GM04503 (cell line): ENCODE measurements around the gene KIF22.
"Not testable (repeated sequence)": the region's sequence is repeated elsewhere in the genome, so short reads cannot be mapped to it uniquely, and the experiment has no call there.

ENCODE experiments used
- DNase-seq: peaks from one replicate; pipeline ENCODE4 v3.0.0-alpha.2; 2012; ENCODE audit warnings: low read depth

The KIF22 gene

DNA sequence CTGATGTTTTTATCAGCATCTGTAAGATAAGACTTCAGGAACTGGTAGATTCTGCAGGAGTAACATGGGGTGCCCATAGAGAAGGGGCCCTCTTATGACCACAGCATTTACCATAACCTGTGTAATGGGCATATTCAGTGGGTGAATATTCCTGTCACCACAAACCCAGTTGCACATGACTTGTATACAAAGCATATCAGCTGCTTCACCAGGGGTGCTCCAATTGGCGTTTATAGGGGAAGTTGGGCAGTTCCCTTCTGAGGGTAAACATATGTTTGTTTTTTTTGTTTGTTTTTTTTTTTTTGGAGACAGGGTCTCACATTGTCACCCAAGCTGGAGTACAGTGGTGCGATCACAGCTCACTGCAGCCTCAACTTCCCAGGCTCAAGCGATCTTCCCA is 24.0 kb upstream of the KIF22 start:
- no peak for DNase-seq

DNA sequence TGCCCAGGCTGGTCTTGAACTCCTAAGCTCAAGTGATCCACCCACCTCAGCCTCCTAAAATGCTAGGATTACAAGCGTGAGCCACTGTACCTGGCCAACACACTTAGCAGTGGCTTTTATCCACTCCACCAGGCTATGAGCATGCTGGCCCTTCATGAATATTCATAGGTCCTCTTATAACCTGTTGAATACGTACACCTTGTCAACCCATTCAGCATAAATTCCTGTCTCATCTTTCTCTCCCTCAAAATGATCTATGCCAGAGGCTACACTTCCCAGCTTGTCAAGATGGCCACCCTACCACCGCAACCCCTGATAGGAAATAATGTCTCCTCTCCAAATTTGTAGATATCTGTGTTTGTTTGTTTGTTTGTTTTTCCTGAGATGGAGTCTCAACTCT is 23.5 kb upstream of the KIF22 start:
- no peak for DNase-seq

DNA sequence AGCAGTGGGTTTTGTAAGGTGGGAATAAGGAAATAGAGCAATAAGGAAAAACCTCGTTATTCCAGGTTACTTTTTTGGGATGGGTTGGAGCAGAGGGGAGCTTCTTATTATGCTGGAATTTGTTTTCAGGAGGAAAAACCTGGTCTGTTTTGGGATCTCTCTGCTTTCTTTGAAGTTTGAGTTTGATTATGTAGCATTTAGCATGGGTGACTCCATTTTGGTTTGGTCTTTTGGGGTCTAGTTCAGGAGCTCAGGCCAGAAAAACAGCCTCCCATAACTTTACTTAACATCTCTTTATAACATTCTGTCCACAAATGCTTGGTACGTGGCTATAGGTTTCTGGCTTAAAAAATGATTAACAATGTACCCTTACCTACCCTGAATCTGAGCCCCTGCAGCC is 21.0 kb upstream of the KIF22 start:
- DNase-seq: no peak

DNA sequence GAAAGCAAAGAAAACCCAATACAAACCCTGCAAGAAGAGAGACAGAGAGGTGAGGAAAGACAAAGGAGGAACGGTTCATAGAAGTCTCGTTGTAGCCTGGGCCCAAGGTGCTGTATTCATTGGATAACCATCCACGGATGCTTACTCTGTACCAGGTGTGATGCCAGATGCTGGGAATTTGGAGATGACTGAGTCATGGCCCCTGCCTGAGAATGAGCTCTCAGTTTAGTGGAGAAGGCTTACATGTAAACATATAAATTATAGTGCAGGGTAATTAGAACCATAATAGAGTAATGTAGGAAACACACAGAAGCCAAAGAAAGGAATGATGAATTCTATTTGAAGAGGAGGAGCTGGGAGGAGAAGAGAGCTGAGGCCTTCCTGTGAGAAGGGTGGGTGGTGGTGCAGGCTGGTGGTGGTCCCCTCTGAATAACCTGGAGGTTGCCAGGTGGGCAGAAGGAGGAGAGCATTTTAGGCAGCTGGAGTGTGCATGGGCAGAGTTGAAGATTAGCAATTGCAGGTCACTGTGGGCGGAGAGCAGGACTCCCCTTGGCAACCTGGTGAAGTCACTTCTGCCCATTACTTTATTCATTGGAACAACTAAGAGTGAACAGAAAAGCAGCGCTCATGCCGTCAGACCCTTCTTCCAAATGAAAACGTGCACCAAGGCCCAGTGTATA is 20.2 kb upstream of the KIF22 start:
- DNase-seq: no peak

DNA sequence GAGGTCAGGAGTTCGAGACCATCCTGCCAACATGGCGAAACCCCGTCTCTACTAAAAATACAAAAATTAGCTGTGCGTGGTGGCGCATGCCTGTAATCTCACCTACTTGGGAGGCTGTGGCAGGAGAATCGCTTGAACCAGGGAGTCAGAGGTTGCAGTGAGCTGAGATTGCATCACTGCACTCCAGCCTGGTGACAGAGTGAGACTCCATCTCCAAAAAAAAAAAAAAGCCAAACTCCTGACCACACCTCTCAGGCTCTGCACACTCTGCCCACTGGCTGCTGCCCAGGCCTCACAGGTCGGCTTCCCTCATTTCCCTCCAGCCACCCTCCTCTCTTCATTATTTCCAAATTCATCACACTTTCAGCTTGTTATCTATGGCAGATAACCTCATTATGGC is 18.2 kb upstream of the KIF22 start:
- not testable (repeated sequence) for DNase-seq

DNA sequence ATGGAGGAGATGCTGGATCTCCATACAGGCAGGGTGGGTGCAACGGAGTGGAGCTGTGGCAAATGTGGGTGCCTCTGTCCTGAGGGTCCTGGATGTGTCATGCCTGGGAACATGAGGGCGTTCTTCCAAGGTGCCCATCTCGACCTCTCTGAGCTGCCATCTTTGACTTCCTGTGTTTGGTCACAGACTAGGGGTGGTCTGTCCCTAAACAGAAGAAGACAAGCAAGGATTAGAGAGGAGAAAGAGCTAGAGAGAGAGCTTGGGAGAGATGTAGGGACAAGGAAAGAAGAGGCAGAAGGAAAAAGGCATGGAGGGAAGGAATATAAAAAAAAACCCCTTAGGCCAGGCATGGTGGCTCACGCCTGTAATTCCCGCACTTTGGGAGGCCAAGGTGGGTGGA is 15.8 kb upstream of the KIF22 start:
- DNase-seq: no peak

DNA sequence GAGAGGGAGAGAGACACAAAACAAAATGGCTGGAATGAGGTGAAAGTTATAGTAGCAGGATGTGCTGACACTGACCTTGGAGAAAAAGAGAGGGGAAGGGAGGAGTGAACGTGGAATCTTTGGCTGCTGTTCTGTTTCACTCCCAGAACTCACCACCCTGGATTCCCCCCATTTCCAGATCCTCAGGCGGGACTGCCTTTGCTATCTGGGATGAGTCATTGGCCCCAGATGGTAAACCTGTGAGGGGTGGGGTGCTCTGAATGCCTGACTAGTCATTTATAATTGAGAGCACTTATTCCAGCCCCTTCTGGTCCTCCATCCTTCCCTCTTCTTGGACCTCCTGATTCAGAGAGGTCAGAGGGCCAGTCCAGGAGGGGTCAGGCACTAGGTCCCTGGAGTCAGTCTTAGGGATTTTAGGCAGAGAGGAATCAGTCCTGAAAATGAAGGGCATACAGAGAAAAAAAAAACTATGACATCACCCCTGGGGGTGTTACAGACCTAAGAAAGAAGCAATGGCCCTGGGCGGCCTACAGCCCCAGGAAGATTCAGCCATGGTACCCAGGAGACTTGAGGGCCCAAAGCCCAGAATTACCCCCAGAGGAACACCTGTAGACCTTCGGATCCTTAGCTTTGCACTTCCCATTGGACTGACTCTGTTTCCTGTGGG is 14.7 kb upstream of the KIF22 start:
- no peak for DNase-seq

DNA sequence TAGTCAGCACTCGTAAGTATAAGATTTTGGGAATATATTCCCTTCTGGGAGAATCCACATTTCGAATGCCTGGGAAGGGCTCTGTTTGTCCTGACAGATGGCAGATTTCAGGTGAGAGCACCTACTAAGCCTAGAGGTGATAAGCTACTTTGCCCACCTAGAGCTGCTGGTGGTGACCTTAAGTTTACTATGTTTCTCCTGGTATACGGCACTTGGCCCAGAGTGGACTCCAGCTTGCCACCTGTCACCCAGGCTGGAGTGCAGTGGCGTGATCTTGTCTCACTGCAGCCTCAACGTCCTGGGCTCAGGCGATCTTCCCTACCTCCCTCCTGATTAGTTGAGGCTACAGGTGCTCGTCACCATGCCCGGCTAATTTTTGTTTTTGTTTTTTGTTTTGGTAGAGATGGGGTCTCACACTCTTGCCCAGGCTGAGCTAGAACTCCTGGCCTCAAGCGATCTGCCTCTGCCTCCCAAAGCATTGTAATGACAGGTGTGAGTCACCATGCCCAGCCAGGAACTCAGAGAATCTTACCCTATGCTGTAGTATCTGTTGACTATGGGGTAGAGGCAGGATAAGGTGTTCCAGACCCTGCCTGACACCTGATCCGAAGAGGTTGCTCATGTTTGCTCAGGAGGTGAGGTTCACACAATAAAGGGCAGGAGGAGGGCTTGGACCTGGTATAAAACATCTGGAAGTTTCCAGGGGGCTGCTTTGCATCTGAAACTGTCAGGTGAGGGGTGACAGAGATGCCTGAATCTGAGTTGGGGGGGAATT is 12.8 kb upstream of the KIF22 start, which contains the start of gene ZG16:
ZG16 (plus strand) TSS at position 681 of the 775 bp plus-strand sequence. CDS start 1,011 bp downstream, outside the sequence.
- DNase-seq: no peak

DNA sequence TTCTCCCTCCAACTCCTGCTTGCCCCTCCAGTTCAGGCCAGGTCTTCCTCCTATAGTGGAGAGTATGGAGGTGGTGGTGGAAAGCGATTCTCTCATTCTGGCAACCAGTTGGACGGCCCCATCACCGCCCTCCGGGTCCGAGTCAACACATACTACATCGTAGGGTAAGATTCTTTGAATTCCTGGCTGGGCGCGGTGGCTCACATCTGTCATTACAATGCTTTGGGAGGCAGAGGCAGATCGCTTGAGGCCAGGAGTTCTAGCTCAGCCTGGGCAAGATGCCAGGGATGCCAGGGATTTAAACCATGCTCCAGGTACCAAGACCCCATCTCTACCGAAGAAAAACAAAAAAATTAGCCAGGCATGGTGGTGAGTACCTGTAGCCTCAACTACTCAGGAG is 11.1 kb upstream of the KIF22 start:
- no peak for DNase-seq

DNA sequence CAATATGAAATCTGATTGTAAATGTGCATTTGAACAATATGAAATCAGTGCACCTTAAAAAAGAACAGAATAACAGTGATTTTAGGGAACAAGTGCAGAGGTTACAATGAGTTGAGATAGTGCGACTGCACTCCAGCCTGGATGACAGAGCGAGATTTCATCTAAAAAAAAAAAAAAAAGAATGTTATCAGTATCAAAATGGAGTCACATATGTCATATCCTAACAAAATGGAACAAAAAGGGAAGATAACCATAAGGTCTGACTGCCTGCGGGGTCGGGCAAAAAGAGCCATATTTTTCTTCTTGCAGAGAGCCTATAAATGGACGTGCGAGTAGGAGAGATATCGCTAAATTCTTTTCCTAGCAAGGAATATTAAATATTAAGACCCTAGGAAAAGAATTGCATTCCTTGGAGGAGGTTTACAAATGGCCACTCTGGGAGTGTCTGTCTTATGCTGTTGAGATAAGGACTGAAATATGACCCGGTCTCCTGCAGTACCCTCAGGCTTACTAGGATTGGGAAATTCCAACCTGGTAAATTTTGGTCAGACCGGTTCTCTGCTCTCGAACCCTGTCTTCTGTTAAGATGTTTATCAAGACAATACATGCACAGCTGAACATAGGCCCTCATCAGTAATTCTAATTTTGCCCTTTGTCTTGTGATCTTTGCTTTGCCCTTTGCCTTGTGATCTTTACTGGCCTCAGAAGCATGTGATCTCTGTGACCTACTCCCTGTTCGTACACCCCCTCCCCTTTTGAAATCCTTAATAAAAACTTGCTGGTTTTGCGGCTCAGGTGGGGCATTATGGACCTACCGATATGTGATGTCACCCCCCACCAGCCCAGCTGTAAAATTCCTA is 7.2 kb upstream of the KIF22 start:
- DNase-seq: not testable (repeated sequence)

DNA sequence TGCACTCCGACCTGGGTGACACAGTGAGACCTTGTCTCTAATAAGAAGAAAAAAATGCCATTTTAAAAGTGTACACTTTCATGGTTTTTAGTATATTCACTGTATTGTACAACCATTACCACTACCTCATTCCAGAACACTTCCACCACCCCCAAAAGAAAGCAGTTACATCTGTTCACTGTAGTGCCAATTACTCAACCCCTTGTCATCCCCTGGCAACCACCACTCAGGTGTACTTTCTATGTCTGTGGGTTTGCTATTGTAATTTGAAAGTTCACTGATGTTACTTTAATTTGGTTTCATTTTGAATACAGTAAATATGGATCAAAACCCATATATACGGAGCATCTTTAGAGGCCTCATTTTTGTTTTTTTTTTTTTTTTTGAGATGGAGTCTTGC is 6.4 kb upstream of the KIF22 start:
- DNase-seq: no peak

DNA sequence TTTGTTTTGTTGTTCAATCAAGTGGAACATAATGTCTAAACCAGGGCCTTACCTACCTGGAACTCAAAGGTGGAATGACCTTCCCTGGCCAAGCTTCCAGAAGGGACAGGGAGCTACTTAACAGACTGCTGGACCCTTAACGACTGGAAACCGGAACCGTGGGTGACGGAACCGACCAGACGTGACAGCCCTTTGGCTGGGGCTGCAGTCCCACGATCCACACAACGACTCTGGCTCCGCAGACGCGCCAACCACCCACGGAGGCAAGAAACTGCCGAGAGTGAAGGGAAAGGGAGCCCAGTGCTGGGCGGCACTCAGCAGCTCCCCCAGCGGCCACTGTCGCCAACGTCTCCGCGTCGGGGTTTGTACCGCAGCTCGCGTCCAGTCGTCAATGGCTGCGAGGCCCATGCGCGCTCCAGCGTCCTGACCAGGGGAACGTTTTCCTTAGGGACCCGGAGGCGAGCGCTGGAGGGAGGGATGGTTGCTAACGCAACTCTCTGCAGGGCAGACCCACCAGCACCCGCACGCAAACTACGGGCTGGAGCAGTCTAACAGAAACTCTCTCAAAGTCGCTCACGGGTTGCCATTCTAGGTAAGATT is 5.5 kb upstream of the KIF22 start:
- no peak for DNase-seq

DNA sequence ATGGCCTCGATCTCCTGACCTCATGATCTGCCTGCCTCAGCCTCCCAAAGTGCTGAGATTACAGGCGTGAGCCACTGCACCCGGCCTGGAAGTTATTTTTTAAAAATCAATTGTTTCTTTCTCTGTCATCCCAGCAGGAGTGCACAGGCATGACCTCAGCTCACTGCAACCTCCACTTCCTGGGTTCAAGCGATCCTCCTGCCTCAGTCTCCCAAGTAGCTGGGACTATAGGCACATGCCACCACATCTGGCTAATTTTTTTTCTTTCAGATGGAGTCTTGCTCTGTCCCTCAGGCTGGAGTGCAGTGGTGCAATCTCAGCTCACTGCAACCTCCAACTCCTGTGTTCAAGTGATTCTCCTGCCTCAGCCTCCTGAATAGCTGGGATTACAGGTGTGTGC is 3.4 kb upstream of the KIF22 start:
- DNase-seq: not testable (repeated sequence)

DNA sequence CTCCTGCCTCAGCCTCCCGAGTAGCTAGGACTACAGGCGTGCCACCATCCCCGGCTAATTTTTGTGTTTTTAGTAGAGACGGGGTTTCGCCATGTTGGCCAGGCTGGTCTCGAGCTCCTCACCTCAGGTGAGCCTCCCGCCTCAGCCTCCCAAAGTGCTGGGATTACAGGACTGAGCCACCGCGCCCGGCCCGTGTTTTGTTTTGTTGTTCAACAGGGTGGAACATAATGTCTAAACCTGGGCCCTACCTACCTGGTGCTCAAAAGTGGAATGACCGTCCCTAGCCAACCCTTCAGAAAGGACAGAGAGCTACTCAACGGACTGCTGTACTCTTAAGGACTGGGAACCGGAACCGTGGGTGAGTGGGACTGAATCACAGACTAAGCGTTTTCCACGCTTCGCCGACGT is 772 bp upstream of the KIF22 start:
- DNase-seq: no peak

DNA sequence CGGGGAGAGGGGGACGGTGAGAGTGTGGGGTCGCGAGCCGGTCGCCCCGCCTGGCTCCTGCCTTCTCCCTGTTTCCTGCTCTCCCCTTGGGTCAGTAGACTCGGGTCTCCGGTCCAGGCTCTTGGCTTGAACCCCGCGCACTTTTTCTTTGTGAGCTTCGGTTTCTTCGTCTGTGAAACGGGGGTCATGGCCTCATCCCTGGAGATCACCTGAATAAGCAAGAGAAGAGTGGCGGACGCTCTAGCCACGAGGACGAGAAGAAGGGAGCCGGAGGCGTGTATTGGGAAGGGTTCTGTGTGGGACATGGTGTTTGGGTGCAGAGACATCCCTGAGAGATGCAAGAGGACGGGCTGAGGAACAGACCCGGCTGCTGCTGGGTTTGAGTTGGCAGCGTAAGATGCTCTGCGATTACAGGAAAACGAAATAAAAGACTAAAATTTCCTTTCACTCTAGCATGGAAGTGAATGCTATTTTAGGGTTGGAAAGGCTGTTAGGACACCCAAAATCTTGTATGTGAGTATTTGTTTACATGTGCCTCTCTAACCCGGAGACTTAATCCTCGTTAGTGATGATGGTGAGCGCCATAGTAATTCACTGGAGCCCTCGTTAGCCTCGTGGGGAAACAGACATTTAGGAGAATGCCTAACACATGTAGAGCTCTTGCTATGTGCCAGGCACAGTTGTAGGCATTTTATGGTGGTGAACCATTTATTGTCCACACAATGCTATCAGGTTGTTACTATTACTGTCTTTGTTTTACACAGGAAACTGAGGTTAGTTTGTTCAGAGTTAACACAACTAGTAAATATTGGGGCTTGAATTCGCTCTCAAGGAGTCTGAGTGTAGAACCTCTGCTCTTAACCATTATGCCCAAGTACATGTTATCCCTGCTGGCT is 646 bp downstream of the KIF22 start:
- no peak for DNase-seq

DNA sequence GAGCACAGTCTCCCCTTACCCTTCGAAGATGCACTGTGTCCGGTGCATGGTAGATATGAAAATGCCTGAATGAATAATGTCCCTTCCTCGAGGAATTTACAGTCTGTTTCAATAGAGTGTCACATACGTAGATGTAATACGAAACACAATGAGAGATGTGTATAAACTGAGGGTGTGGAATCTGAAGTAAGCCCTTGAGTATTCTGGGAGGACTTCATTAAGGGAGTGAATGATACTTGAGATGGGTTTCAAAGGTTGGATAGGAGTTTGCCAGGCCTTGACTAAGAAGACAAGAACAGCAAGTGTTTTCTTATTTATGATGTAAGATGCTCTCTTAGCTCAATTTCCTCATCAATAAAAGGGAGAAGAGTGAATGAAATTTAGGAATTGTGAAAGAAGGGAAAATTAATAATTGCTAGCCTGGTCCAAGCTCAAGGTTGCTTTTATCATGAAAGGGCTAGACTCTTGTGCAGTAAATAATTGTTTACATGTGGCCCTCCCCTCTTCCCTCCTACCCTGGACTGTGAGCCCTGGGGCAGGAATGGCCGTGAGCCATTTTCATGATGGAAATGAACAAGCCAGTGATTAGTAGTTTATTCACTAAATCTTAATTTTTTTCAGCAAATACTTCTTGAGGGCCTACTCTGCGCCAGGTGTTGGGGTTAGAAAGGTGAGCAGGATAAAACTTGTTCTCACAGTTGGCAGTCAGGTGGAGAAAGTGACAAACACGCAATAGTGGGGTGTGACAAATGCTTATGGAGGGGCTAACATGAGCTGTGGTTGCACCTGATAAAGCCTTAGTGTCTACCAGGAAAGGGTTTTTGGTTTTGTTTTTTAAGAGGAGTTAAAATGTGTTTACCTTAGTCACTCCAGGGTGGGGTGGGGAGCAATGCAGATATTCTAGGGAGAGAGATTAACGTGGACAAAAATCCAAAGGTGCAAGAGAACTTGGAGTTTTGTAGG is 1.6 kb downstream of the KIF22 start:
- DNase-seq: no peak

DNA sequence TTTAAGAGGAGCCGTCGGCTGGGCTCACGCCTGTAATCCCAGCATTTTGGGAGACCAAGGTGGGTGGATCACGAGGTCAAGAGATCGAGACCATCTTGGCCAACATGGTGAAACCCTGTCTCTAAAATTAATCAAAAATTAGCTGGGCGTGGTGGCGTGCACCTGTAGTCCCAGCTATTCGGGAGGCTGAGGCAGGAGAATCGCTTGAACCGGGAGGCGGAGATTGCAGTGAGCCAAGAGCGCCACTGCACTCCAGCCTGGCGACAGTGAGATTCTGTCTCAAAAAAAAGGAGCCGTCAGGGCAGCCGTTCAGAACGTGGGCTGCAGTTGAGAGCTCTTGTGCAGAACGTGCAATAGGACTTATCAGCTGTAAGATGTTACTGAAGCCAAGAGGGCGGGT is 2.6 kb downstream of the KIF22 start:
- not testable (repeated sequence) for DNase-seq

DNA sequence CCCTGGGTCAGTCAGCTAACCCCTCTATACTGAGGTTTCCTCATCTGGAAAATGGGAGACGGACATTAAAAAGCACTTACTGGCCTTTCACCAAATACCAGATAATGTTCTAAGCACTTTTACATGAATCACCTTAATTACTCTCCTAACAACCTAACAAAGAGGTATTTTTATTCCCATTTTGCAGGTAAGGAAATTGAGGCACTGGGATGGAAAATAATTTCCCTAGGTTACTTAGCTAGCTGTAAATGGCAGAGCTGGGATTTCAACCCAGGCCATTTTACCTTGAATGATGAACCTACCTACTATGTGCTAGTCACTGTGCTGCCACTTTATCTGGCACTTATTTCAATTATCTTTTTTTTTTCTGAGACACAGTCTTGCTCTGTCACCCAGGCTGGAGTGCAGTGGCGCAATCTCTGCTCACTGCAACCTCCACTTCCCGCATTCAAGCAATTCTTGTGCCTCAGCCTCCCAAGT is 3.7 kb downstream of the KIF22 start:
- no peak for DNase-seq

DNA sequence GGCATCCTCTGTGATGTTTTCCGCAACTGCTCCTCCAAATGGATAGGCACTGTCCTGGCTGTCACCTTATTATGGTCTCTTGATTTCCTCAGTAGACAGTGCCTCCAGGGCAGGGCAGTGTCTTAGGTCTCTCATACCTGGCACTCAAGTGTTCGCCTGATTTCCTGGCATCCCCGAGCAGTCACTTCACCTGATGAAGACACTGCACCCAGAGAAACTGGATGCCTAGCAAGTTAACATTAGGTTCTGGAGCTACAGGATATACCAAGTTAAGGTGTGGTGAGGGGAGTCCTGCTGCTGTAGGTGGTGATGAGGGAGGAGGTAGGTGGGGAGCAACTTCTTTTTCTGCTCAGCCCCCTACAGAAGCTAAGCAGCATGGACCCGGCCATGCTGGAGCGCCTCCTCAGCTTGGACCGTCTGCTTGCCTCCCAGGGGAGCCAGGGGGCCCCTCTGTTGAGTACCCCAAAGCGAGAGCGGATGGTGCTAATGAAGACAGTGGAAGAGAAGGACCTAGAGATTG is 11.9 kb downstream of the KIF22 start:
- no peak for DNase-seq
